ENCODE measurements around the gene MOGAT1. TPM values are rescaled to one million over a fixed set of nuclear protein-coding genes. Genes with fewer than 3 reads are reported as not detected.

Gene MOGAT1
- total and polyA plus RNA-seq, 2 of the 8 experiments (the other 6 are each of a cell fraction or from before 2014, with no cell fraction given), result 0.11 to 0.67 TPM

DNA sequence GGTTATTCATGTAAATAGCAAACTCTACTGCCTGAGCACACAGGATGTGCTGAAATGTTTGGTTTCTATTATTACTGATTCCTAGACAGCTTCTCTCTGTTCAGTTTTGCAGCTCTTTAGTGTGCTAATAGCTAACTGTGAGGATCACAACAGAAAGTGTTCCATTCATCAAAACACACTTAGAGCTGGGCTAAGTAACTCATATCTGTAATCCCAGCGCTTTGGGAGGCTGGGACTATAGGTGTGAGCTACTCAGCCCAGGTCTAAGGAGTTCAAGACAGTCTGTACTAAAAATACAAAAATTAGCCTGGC lies 63.2 kb downstream of the MOGAT1 start:
- H3K9me3 ChIP-seq (ENCODE audit: insufficient read depth in 2 of 2, low read depth in 1 of 2, low read length in 1 of 2), result no peaks in the 10 kb centered on the region
- H4K91ac ChIP-seq (replicated peaks; ENCODE audit: insufficient read length, low read length), result no peak overlapping the region
- TF ChIP-seq ASH2L (IDR thresholded peaks at IDR 0.05; ENCODE audit: low read length), result no peak
- TF ChIP-seq, protein P1, sequence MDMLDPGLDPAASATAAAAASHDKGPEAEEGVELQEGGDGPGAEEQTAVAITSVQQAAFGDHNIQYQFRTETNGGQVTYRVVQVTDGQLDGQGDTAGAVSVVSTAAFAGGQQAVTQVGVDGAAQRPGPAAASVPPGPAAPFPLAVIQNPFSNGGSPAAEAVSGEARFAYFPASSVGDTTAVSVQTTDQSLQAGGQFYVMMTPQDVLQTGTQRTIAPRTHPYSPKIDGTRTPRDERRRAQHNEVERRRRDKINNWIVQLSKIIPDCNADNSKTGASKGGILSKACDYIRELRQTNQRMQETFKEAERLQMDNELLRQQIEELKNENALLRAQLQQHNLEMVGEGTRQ (IDR thresholded peaks at IDR 0.05; ENCODE audit: low read length), result no peak
- no peak for TF ChIP-seq BCL11A (IDR thresholded peaks at IDR 0.05; ENCODE audit: low read depth in 2 of 2, low read length in 2 of 2)
- no peak for TF ChIP-seq SIX5 (IDR thresholded peaks at IDR 0.05; ENCODE audit: low read depth, low read length)
- no peak for TF ChIP-seq TAF7 (optimal IDR thresholded peaks at IDR 0.05; ENCODE audit: borderline replicate concordance, low read depth, low read length)
- no peak for TF ChIP-seq TBP (IDR thresholded peaks at IDR 0.05; ENCODE audit: low read depth, low read length)
- TF ChIP-seq NRF1 (IDR thresholded peaks at IDR 0.05; ENCODE audit: low read depth, low read length), result no peak
- no peak overlapping the region for H3K9ac ChIP-seq (replicated peaks in 1 of 4; ENCODE audit: extremely low read depth in 1 of 4, low read depth in 3 of 4, low read length in 3 of 4)
- no peak overlapping the region for H3K27ac ChIP-seq (ENCODE audit: low read depth, low read length)
- DNase-seq (ENCODE audit: low read depth in 1 of 2, low spot score in 2 of 2), result no peak
- no peaks in the 10 kb centered on the region for H4K20me1 ChIP-seq (replicated peaks in 1 of 2; ENCODE audit: control insufficient read depth in 1 of 2, insufficient read depth in 2 of 2, low read length in 2 of 2)
- H4K5ac ChIP-seq (ENCODE audit: insufficient read length, low read depth, low read length), result no peak overlapping the region
- peaks cover 0 to 5% (median 0%) of the 10 kb centered on the region in 4 experiments; a peak in 3 of 7 replicates for H3K4me1 ChIP-seq (replicated peaks in 1 of 4; ENCODE audit: control insufficient read depth in 3 of 4, insufficient read depth in 4 of 4, low read length in 3 of 4)
- no peak overlapping the region for H2BK20ac ChIP-seq (ENCODE audit: low read length)
- H3K23ac ChIP-seq (ENCODE audit: insufficient read length), result no peak overlapping the region
- H2AK5ac ChIP-seq (ENCODE audit: low read depth, low read length), result no peak overlapping the region
- WGBS, 2 experiments (ENCODE audit: extremely low coverage in 1 of 2, insufficient coverage in 1 of 2, insufficient read length in 1 of 2, insufficient replicate concordance in 2 of 2, low coverage in 1 of 2, low lambda C conversion rate in 2 of 2, missing lambda C conversion rate in 1 of 2), result 75% methylated on average over 1 of the region's 1 CpG; no CpG with 5 or more reads in 1 of the 2 experiments
- H2BK15ac ChIP-seq (ENCODE audit: low read length), result no peak overlapping the region
- no peaks in the 10 kb centered on the region for H3K36me3 ChIP-seq (ENCODE audit: control insufficient read depth in 2 of 4, insufficient read depth in 4 of 4, low read length in 3 of 4)
- H2BK5ac ChIP-seq (ENCODE audit: low read depth, low read length), result no peak overlapping the region
- CTCF ChIA-PET (ENCODE audit: partially characterized antibody), result interaction anchor here (0.9 to 1.7 kb wide), 2 partner anchors 19 to 63 kb away, joined by 3 to 6 read pairs; no protein-coding TSS in a partner anchor
- no peaks in the 10 kb centered on the region for H3K27me3 ChIP-seq (replicated peaks in 1 of 4; ENCODE audit: control insufficient read depth in 3 of 4, extremely low read depth in 1 of 4, insufficient read depth in 3 of 4, low read length in 3 of 4)
- no peak overlapping the region for H2AFZ ChIP-seq (ENCODE audit: low read length)
- H3K4me2 ChIP-seq (ENCODE audit: insufficient read depth in 1 of 2, low read depth in 2 of 2, low read length in 2 of 2), result no peak overlapping the region
- H2BK12ac ChIP-seq (ENCODE audit: low read depth, low read length), result no peak overlapping the region
- H2BK120ac ChIP-seq (replicated peaks; ENCODE audit: low read depth, low read length), result no peak overlapping the region
- no peak overlapping the region for H3K4ac ChIP-seq (replicated peaks; ENCODE audit: insufficient read length, low read depth, low read length)
- no peaks in the 10 kb centered on the region for H3K79me2 ChIP-seq (ENCODE audit: control insufficient read depth in 1 of 2, insufficient read depth in 2 of 2, low read length in 2 of 2)
- H3K14ac ChIP-seq (ENCODE audit: insufficient read length), result no peak overlapping the region
- H3K18ac ChIP-seq (ENCODE audit: extremely low read depth, low read length), result no peak overlapping the region
- no peaks in the 10 kb centered on the region for H3K23me2 ChIP-seq (ENCODE audit: low read depth, low read length)
- no peak for FAIRE-seq
- H3K4me3 ChIP-seq (ENCODE audit: extremely low read depth in 1 of 4, insufficient read depth in 2 of 4, low read depth in 3 of 4, low read length in 4 of 4), result no peak overlapping the region
- H3K79me1 ChIP-seq (ENCODE audit: low read depth, low read length), result no peaks in the 10 kb centered on the region
- POLR2A ChIA-PET (ENCODE audit: partially characterized antibody), result no interaction called here
- H4K8ac ChIP-seq (ENCODE audit: extremely low read depth, insufficient read depth, low read length), result no peak overlapping the region
- H3K56ac ChIP-seq (replicated peaks; ENCODE audit: insufficient read length, low read depth, low read length), result no peak overlapping the region
